Fibroblast of mammary gland (primary cell): ENCODE data around the gene GDI1.

Experiments
- DNase-seq: peaks from one replicate; pipeline ENCODE4 v3.0.0-alpha.2; 2010; ENCODE audit warnings: low read depth
- H3K4me3 ChIP-seq: 2 replicates; pipeline ENCODE4 v1.5.1; 2011; ENCODE audit warnings: low read depth, mild to moderate bottlenecking, low read length, moderate library complexity; ENCODE audit not compliant: control insufficient read depth
- CTCF ChIP-seq: conservative IDR thresholded peaks from 2 replicates; pipeline ENCODE4 v1.5.1; 2011; ENCODE audit warnings: low read depth, low read length, inconsistent platforms; ENCODE audit not compliant: control insufficient read depth, insufficient read depth

Gene GDI1

GRCh38 chrX:154413142-154413541, 23.8 kb upstream of the GDI1 start:
- TF ChIP-seq CTCF = no peak
- no peak overlapping the region for H3K4me3 ChIP-seq
- DNase-seq = no peak

GRCh38 chrX:154417157-154417556, 19.8 kb upstream of the GDI1 start:
- no peak for TF ChIP-seq CTCF
- H3K4me3 ChIP-seq = no peak overlapping the region
- DNase-seq = no peak

- no peak for TF ChIP-seq CTCF
- no peak overlapping the region for H3K4me3 ChIP-seq
- DNase-seq = no peak
Observed at GRCh38 chrX:154419189-154419588, 17.8 kb upstream of the GDI1 start.

GRCh38 chrX:154419688-154420401, 17.1 kb upstream of the GDI1 start:
- no peak for DNase-seq
- no peak for TF ChIP-seq CTCF
- H3K4me3 ChIP-seq = no peak overlapping the region

- TF ChIP-seq CTCF = no peak
- H3K4me3 ChIP-seq = no peak overlapping the region
Observed at GRCh38 chrX:154420402-154420756, 16.6 kb upstream of the GDI1 start.

GRCh38 chrX:154426916-154427770, 9.8 kb upstream of the GDI1 start:
- no peak for DNase-seq
- no peak overlapping the region for H3K4me3 ChIP-seq
- TF ChIP-seq CTCF = no peak

More at GRCh38 chrX:154420402-154420756, 16.6 kb upstream of the GDI1 start:
- no peak for DNase-seq
